Peyer's patch (tissue), 4 donors: Measurements from ENCODE around the gene SOX10.

Experiments
- CTCF ChIP-seq, 6 experiments: fragments of 450-650 bp in 4 of 6; fragments of 200-600 bp in 2 of 6; sonication (generic) in 1 of 6; IDR thresholded peaks; one replicate each; pipeline ENCODE4 v1.5.1; 2017 to 2019; ENCODE audit warnings: antibody characterized with exemption in 6 of 6, mild to moderate bottlenecking in 3 of 6, moderate library complexity in 1 of 6
- POLR2A ChIP-seq, 2 donors: fragments of 450-650 bp; IDR thresholded peaks; one replicate each; pipeline ENCODE4 v1.5.1; 2017; ENCODE audit warnings: antibody characterized with exemption in 2 of 2, mild to moderate bottlenecking in 2 of 2, moderate library complexity in 2 of 2

GRCh38 chr22:38025514-38025913 lies 41.2 kb upstream of the SOX10 start:
- TF ChIP-seq CTCF (IDR thresholded peaks at IDR 0.05) (no peak), POLR2A (IDR thresholded peaks at IDR 0.05) (no peak)
